Transverse colon (tissue), 4 donors: Measurements from ENCODE around the gene GFOD1. TPM values are rescaled to one million over a fixed set of nuclear protein-coding genes. Genes with fewer than 3 reads are reported as not detected.

Experiments used
- DNase-seq: peaks from one replicate; pipeline ENCODE4 v3.0.0-alpha.2; 2019
- H3K27ac ChIP-seq, 4 donors: fragments of 200-600 bp; sonication (generic); 2 replicates each; pipeline ENCODE4 v1.5.1; 2016 to 2018; ENCODE audit warnings: inconsistent platforms in 4 of 4
- H3K27me3 ChIP-seq: fragments of 200-600 bp; sonication (generic); 2 replicates; pipeline ENCODE4 v1.5.1; 2017; ENCODE audit warnings: inconsistent platforms
- H3K36me3 ChIP-seq, 4 donors: fragments of 200-600 bp; sonication (generic); 2 replicates each; pipeline ENCODE4 v1.5.1; 2017 to 2019; ENCODE audit warnings: inconsistent platforms in 4 of 4
- H3K4me1 ChIP-seq, 4 donors: fragments of 200-600 bp; sonication (generic); 2 replicates each; pipeline ENCODE4 v1.5.1; 2017 to 2020; ENCODE audit warnings: inconsistent platforms in 4 of 4
- H3K4me3 ChIP-seq, 4 donors: fragments of 200-600 bp; sonication (generic); 1 replicate in 1 of 4; 2 replicates in 3 of 4; pipeline versions ENCODE4 v1.5.1 to v1.6.1; 2017 to 2019; ENCODE audit warnings: inconsistent platforms in 4 of 4
- H3K9me3 ChIP-seq, 2 donors: fragments of 200-600 bp; sonication (generic); 2 replicates each; pipeline ENCODE4 v1.5.1; 2017 to 2019; ENCODE audit warnings: inconsistent platforms in 2 of 2
- EP300 ChIP-seq: sonication (generic); formaldehyde crosslinking; IDR thresholded peaks from one replicate; pipeline ENCODE4 v1.6.1; 2017; ENCODE audit warnings: antibody characterized with exemption, low read depth
- POLR2A ChIP-seq: fragments of 450-650 bp; IDR thresholded peaks from one replicate; pipeline ENCODE4 v1.6.1; 2016; ENCODE audit warnings: antibody characterized with exemption, mild to moderate bottlenecking, moderate library complexity
- POLR2AphosphoS5 ChIP-seq, 3 donors: sonication (generic); formaldehyde crosslinking; IDR thresholded peaks; one replicate each; pipeline ENCODE4 v1.6.1; 2016; ENCODE audit warnings: antibody characterized with exemption in 3 of 3
- WGBS, 2 donors: methylation state at CpG; one replicate each; pipeline ENCODE4 v1.1.5; 2018; ENCODE audit warnings: low coverage in 1 of 2; 5-methylcytosine and 5-hydroxymethylcytosine counted together
- in situ Hi-C, 4 donors: fragments of 200-750 bp; cut with MboI; loops; one replicate each; pipeline versions ENCODE4 v1.15.0 to v1.15.1; 2017; ENCODE audit warnings: low sequenced_read_pairs in 3 of 4, low pct_ligation_motif_present in 1 of 4, low pct_unique_long_range_greater_than_20kb in 1 of 4
- intact Hi-C: fragments of 100-400 bp; cut with DNase I; formaldehyde crosslinking; loops from one replicate; pipeline ENCODE4 v1.15.1; 2023; ENCODE audit warnings: low total_unique reads
- total RNA-seq, 4 donors: library from RNA; depleted of rRNA; stranded (reverse); fragments of >200 nt; gene quantifications; one replicate each; pipeline ENCODE4 v1.1.0, GENCODE V29; 2016
- TF ChIP-seq, protein P1 (sequence below), 5 experiments: fragments of 200-600 bp in 3 of 5; fragments of 450-650 bp in 2 of 5; sonication (generic) in 3 of 5; IDR thresholded peaks; 1 replicate in 2 of 5; 2 replicates in 3 of 5; pipeline ENCODE4 v1.5.1; 2016 to 2017; ENCODE audit warnings: antibody characterized with exemption in 5 of 5, inconsistent platforms in 3 of 5, mild to moderate bottlenecking in 2 of 5, moderate library complexity in 1 of 5

The GFOD1 gene
- total RNA-seq, 4 donors from 2014 or later = 8.4 to 36.7 (median 19.9) TPM

DNA sequence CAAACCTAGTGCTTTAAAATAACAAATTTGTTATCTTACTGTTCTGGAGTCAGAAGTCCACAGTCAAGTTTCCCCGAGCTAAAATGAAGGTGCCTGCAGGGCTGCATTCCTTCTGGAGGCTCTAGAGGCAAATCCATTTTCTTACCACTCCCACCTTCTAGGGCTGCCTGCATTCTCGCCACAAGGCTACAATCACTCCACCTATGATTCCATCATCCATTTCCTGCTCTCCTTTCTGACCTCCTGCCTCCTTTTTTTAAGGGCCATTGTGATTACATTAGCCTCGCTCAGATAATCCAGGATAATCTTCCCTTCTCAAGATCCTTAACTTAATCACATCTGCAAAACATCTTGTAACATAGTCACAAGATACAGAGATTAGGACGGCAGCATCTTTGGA, 44.6 kb upstream of the GFOD1 start:
- Histone ChIP-seq H3K9me3 (no peaks in the 10 kb centered on the region), H3K4me1 (peaks cover 0 to 33% (median 19%) of the 10 kb centered on the region in 4 donors), H3K27me3 (no peaks in the 10 kb centered on the region), H3K4me3 (no peak overlapping the region), H3K36me3 (no peaks in the 10 kb centered on the region), H3K27ac (no peak overlapping the region)
- WGBS, 2 donors = 36 to 56% methylated on average over 4 of the region's 4 CpGs
- DNase-seq = no peak
- in situ Hi-C loops = loop anchor here (10.0 to 25.0 kb wide), 4 partner anchors 187 to 595 kb away; partner anchors contain the start of gene TBC1D7 (in 1 of the 4)
- intact Hi-C loops = loop anchor here (10.0 kb wide), 1 partner anchor 187 kb away; no protein-coding TSS in a partner anchor
- TF ChIP-seq EP300 = no peak
- TF ChIP-seq, protein P1, sequence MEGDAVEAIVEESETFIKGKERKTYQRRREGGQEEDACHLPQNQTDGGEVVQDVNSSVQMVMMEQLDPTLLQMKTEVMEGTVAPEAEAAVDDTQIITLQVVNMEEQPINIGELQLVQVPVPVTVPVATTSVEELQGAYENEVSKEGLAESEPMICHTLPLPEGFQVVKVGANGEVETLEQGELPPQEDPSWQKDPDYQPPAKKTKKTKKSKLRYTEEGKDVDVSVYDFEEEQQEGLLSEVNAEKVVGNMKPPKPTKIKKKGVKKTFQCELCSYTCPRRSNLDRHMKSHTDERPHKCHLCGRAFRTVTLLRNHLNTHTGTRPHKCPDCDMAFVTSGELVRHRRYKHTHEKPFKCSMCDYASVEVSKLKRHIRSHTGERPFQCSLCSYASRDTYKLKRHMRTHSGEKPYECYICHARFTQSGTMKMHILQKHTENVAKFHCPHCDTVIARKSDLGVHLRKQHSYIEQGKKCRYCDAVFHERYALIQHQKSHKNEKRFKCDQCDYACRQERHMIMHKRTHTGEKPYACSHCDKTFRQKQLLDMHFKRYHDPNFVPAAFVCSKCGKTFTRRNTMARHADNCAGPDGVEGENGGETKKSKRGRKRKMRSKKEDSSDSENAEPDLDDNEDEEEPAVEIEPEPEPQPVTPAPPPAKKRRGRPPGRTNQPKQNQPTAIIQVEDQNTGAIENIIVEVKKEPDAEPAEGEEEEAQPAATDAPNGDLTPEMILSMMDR (IDR thresholded peaks at IDR 0.05) = no peak
- TF ChIP-seq POLR2A = no peak
- no peak for TF ChIP-seq POLR2AphosphoS5 (IDR thresholded peaks at IDR 0.05)

DNA sequence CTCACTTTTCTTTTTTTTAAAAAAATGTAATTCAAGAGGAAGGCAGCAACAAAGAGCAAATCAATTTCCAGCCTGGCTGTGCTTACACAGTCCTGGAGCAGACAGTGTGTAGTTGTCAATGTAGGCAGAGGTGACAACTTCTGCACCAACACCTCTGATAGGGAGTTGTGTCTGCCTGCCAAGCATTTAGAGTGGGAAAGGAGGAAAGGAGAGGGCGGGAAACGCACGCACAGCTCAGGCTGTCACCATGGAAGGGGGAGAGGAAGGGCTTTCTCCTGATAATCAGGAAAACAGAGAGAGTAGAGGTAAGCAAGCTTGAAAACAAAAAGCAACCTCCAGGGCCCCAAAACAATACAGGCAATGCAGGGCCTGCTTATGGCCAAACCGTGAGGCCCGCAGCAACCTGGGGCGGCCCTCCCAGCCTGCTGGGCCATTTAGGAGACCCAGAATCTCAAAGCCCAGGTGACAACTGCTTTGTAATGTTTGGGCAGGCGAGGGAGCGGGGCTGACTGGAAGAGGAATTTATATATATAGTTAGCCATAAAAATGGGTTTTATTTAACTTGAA, 41.5 kb upstream of the GFOD1 start:
- peak; percentile 37 for DNase-seq
- TF ChIP-seq POLR2AphosphoS5 (IDR thresholded peaks at IDR 0.05) (no peak), POLR2A (no peak), EP300 (no peak)
- TF ChIP-seq, protein P1 (IDR thresholded peaks at IDR 0.05) = no peak

GRCh38 chr6:13528232-13528631, 40.8 kb upstream of the GFOD1 start:
- no peaks in the 10 kb centered on the region for H3K36me3 ChIP-seq
- TF ChIP-seq POLR2AphosphoS5 (IDR thresholded peaks at IDR 0.05) (no peak), EP300 (no peak)
- no peak overlapping the region for H3K4me3 ChIP-seq
- peaks cover 6 to 60% (median 38%) of the 10 kb centered on the region in 4 donors for H3K4me1 ChIP-seq
- H3K9me3 ChIP-seq = no peaks in the 10 kb centered on the region
- H3K27ac ChIP-seq = no peak overlapping the region
- 60 to 64% methylated on average over 3 of the region's 3 CpGs for WGBS, 2 donors
- no peak for DNase-seq
- no peaks in the 10 kb centered on the region for H3K27me3 ChIP-seq
- in situ Hi-C loops = loop anchor here in 2 of 4 donors (25.0 kb wide), 2 partner anchors 191 to 591 kb away; partner anchors contain the start of gene TBC1D7 (in 1 of the 2)
- intact Hi-C loops = no loop called here

More for the DNA sequence above, 41.5 kb upstream of the GFOD1 start:
- intact Hi-C loops (no loop called here), in situ Hi-C loops (loop anchor here in 2 of 4 donors (25.0 kb wide), 2 partner anchors 192 to 592 kb away; partner anchors contain the start of gene TBC1D7 (in 1 of the 2))
- Histone ChIP-seq H3K9me3 (no peaks in the 10 kb centered on the region), H3K4me1 (peaks cover 6 to 58% (median 36%) of the 10 kb centered on the region in 4 donors), H3K27ac (peak overlapping the region in 3 of 4 donors; percentile 8 to 47 (median 32)), H3K36me3 (no peaks in the 10 kb centered on the region), H3K27me3 (no peaks in the 10 kb centered on the region), H3K4me3 (no peak overlapping the region)
- 52 to 53% methylated on average over 5 to 8 of the region's 8 CpGs for WGBS, 2 donors

DNA sequence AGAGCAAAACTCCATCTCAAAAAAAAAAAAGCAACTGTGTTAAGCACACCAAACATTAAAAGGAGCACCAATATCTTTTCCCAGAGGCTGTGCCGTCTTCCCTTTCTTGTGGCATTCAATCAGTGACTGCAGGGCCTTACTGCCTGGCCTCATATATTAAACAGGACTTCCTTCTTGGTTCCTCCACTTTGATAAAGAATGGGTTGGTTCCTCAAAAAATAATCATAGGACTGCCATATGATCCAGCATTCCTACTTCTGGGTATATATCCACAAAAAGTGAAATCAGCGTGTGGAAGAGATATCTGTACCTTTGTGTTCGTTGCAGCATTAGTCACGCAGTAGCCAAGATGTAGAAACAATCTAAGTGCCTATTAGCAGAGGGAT, 40.3 kb upstream of the GFOD1 start:
- no peak for DNase-seq
- in situ Hi-C loops (loop anchor here in 2 of 4 donors (25.0 kb wide), 2 partner anchors 190 to 590 kb away; partner anchors contain the start of gene TBC1D7 (in 1 of the 2)), intact Hi-C loops (no loop called here)
- H3K27ac ChIP-seq = peak overlapping the region; percentile 44 to 80 (median 64)
- H3K36me3 ChIP-seq = no peaks in the 10 kb centered on the region
- 82 to 94% methylated on average over 4 of the region's 4 CpGs for WGBS, 2 donors
- TF ChIP-seq, protein P1 (IDR thresholded peaks at IDR 0.05) = no peak
- no peak for TF ChIP-seq EP300
- TF ChIP-seq POLR2AphosphoS5 (IDR thresholded peaks at IDR 0.05) = no peak
- no peak for TF ChIP-seq POLR2A
- no peak overlapping the region for H3K4me3 ChIP-seq
- H3K4me1 ChIP-seq = peaks cover 6 to 60% (median 38%) of the 10 kb centered on the region in 4 donors
- H3K27me3 ChIP-seq = no peaks in the 10 kb centered on the region
- no peaks in the 10 kb centered on the region for H3K9me3 ChIP-seq
